ENCODE results near the gene CDK6.

DNA sequence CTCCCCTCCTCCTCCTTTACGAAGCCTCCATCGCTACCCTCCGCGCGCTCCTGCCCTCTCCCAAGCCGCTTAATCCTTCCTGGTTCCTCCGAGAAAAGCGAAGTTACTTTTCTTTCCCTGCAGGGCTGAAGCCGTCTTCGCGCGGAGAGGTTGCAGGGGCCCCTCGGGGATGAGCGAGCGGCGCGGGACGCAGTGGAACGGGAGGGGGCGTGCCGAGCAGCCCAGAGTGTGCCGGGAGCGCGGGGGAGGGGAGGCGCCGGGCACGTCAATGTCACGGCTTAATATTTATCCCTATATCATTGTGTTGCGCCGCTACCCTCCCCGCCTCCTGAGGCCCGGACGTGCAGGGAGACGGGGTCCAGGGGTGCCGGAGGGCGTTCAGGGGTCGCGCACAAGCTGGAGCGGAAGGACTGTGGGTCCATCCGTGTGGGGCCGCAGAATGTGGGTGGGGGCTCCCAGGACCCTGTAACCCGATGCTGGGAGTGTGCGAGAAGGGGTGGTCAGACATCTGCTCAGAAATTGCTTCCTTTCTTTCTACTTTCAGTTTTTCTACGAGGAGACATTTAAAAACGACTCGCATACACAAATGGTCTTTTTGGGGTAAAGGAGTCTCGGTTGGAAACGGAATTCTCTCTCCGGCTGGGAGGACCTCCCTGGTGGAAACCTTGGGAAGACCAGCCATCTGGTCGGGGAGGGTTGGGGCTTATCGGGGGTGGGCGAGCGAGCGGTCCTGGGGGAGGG is 2.4 kb downstream of the CDK6 start:
- TF ChIP-seq, protein P1, sequence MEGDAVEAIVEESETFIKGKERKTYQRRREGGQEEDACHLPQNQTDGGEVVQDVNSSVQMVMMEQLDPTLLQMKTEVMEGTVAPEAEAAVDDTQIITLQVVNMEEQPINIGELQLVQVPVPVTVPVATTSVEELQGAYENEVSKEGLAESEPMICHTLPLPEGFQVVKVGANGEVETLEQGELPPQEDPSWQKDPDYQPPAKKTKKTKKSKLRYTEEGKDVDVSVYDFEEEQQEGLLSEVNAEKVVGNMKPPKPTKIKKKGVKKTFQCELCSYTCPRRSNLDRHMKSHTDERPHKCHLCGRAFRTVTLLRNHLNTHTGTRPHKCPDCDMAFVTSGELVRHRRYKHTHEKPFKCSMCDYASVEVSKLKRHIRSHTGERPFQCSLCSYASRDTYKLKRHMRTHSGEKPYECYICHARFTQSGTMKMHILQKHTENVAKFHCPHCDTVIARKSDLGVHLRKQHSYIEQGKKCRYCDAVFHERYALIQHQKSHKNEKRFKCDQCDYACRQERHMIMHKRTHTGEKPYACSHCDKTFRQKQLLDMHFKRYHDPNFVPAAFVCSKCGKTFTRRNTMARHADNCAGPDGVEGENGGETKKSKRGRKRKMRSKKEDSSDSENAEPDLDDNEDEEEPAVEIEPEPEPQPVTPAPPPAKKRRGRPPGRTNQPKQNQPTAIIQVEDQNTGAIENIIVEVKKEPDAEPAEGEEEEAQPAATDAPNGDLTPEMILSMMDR (conservative IDR thresholded peaks at IDR 0.05; ENCODE audit: low read depth, low read length): peak; percentile 41
- no peak for TF ChIP-seq EZH2 (IDR thresholded peaks at IDR 0.05; ENCODE audit: borderline replicate concordance, low read depth, low read length, poor library complexity, severe bottlenecking)

Measured in A673 (cell line).